GM21786 (cell line): ENCODE results near the gene MAG.

Experiments used
- ATAC-seq: cut with Tn5 transposase; IDR thresholded peaks from one replicate; pipeline ENCODE4 v1.9.1; 2021; ENCODE audit not compliant: unreplicated experiment

The MAG gene

GRCh38 chr19:35264268-35265125 is 27.5 kb upstream of the MAG start:
- no peak for ATAC-seq

GRCh38 chr19:35265126-35265899 is 26.6 kb upstream of the MAG start:
- ATAC-seq = no peak

GRCh38 chr19:35265900-35266519 is 26.0 kb upstream of the MAG start:
- no peak for ATAC-seq

- no peak for ATAC-seq
Observed at GRCh38 chr19:35266520-35267352, 25.2 kb upstream of the MAG start.

GRCh38 chr19:35267353-35267817 is 24.6 kb upstream of the MAG start:
- ATAC-seq = no peak

GRCh38 chr19:35267818-35268535 is 24.0 kb upstream of the MAG start:
- ATAC-seq = peak; percentile 43

GRCh38 chr19:35268536-35269437 is 23.2 kb upstream of the MAG start, which contains the start of gene USF2:
Gene USF2, plus strand, starts transcription at chr19:35268962. Its CDS starts 140 bp downstream, at chr19:35269102.
- peak; percentile 16 for ATAC-seq

GRCh38 chr19:35269438-35270117 is 22.4 kb upstream of the MAG start:
- peak; percentile 46 for ATAC-seq

GRCh38 chr19:35270381-35270811 is 21.6 kb upstream of the MAG start:
- no peak for ATAC-seq

- ATAC-seq = no peak
Observed at GRCh38 chr19:35271546-35271945, 20.4 kb upstream of the MAG start.

GRCh38 chr19:35272122-35272719 is 19.7 kb upstream of the MAG start:
- ATAC-seq = no peak

GRCh38 chr19:35272954-35273649 is 18.9 kb upstream of the MAG start:
- no peak for ATAC-seq

- no peak for ATAC-seq
Observed at GRCh38 chr19:35273686-35274259, 18.2 kb upstream of the MAG start.

- ATAC-seq = no peak
Observed at GRCh38 chr19:35274323-35274722, 17.6 kb upstream of the MAG start.

- ATAC-seq = no peak
Observed at GRCh38 chr19:35276706-35277281, 15.2 kb upstream of the MAG start.

GRCh38 chr19:35278578-35279284 is 13.2 kb upstream of the MAG start:
- ATAC-seq = no peak
